Upper lobe of left lung (tissue), 6 donors: ENCODE results near the gene ATXN2L. TPM values are rescaled to one million over a fixed set of nuclear protein-coding genes. Genes with fewer than 3 reads are reported as not detected.

Experiments used
- ATAC-seq, 2 donors: fragments of 200-7000 bp; cut with Tn5 transposase; one replicate each; pipeline ENCODE4 v1.9.1; 2022; ENCODE audit warnings: mild to moderate bottlenecking in 2 of 2, moderate library complexity in 2 of 2; ENCODE audit not compliant: low FRiP score in 2 of 2
- DNase-seq, 2 donors: peaks; one replicate each; pipeline ENCODE4 v3.0.0-alpha.2; 2019 to 2020
- H3K27ac ChIP-seq, 4 donors: fragments of 200-600 bp; sonication (generic); one replicate each; pipeline ENCODE4 v1.5.1; 2016 to 2019
- H3K27me3 ChIP-seq, 4 donors: fragments of 200-600 bp; sonication (generic); one replicate each; pipeline ENCODE4 v1.5.1; 2017 to 2019
- H3K36me3 ChIP-seq, 4 donors: fragments of 200-600 bp; sonication (generic); one replicate each; pipeline ENCODE4 v1.5.1; 2016 to 2019
- H3K4me1 ChIP-seq, 4 donors: fragments of 200-600 bp; sonication (generic); one replicate each; pipeline ENCODE4 v1.5.1; 2018 to 2019
- H3K4me3 ChIP-seq, 4 donors: fragments of 200-600 bp; sonication (generic); one replicate each; pipeline ENCODE4 v1.5.1; 2017 to 2019; ENCODE audit warnings: mild to moderate bottlenecking in 2 of 4, moderate library complexity in 1 of 4
- H3K9me3 ChIP-seq, 4 donors: fragments of 200-600 bp; sonication (generic); one replicate each; pipeline ENCODE4 v1.5.1; 2018 to 2019
- CTCF ChIP-seq, 6 experiments: fragments of 450-650 bp in 4 of 6; fragments of 200-600 bp in 2 of 6; sonication (generic) in 2 of 6; IDR thresholded peaks; one replicate each; pipeline ENCODE4 v1.5.1; 2016 to 2019; ENCODE audit warnings: antibody characterized with exemption in 6 of 6
- EP300 ChIP-seq, 4 donors: sonication (generic); formaldehyde crosslinking; IDR thresholded peaks; one replicate each; pipeline ENCODE4 v1.5.1; 2017; ENCODE audit warnings: antibody characterized with exemption in 4 of 4, control low read depth in 2 of 4
- POLR2A ChIP-seq, 4 donors: fragments of 450-650 bp; IDR thresholded peaks; one replicate each; pipeline ENCODE4 v1.5.1; 2016 to 2017; ENCODE audit warnings: antibody characterized with exemption in 4 of 4, mild to moderate bottlenecking in 2 of 4
- POLR2AphosphoS5 ChIP-seq, 2 donors: sonication (generic); formaldehyde crosslinking; IDR thresholded peaks; one replicate each; pipeline ENCODE4 v1.5.1; 2017; ENCODE audit warnings: antibody characterized with exemption in 2 of 2
- WGBS, 2 donors: methylation state at CpG; one replicate each; pipeline ENCODE4 v1.1.5; 2017 to 2018; 5-methylcytosine and 5-hydroxymethylcytosine counted together
- total RNA-seq, 6 donors: library from RNA; depleted of rRNA in 4 of 6; stranded (reverse); fragments of >200 nt in 4 of 6; gene quantifications; one replicate each; pipeline versions ENCODE4 v1.1.0 to v1.2.1, GENCODE V29; 2016 to 2021
- donor health status: DM: no; HTN: no; CAD: no; lungs with moderate emphysema.
- donor health status: DM: no; HTN: yes; CAD: no; lungs with severe emphysema.

The ATXN2L gene
- total RNA-seq, 6 donors from 2014 or later: 90.9 to 291 (median 128) TPM

GRCh38 chr16:28838558-28838918 lies 15.7 kb downstream of the ATXN2L start:
- ATAC-seq (no peak), DNase-seq (no peak)
- Histone ChIP-seq H3K4me1 (no peaks in the 10 kb centered on the region), H3K36me3 (peaks cover 36 to 84% (median 68%) of the 10 kb centered on the region in 4 donors), H3K27me3 (no peaks in the 10 kb centered on the region), H3K4me3 (no peak overlapping the region), H3K27ac (no peak overlapping the region), H3K9me3 (no peaks in the 10 kb centered on the region)
- TF ChIP-seq CTCF (IDR thresholded peaks at IDR 0.05): no peak
- TF ChIP-seq EP300 (IDR thresholded peaks at IDR 0.05): no peak
- no peak for TF ChIP-seq POLR2AphosphoS5 (IDR thresholded peaks at IDR 0.05)
- TF ChIP-seq POLR2A (IDR thresholded peaks at IDR 0.05): no peak
- 88 to 96% methylated on average over 1 of the region's 1 CpG for WGBS, 2 donors

- H3K4me1 ChIP-seq: no peaks in the 10 kb centered on the region
- no peaks in the 10 kb centered on the region for H3K9me3 ChIP-seq
- no peaks in the 10 kb centered on the region for H3K27me3 ChIP-seq
- no peak for DNase-seq
- TF ChIP-seq POLR2A (IDR thresholded peaks at IDR 0.05) (no peak), CTCF (IDR thresholded peaks at IDR 0.05) (no peak), EP300 (IDR thresholded peaks at IDR 0.05) (no peak), POLR2AphosphoS5 (IDR thresholded peaks at IDR 0.05) (no peak)
- peaks cover 32 to 84% (median 68%) of the 10 kb centered on the region in 4 donors for H3K36me3 ChIP-seq
- no peak overlapping the region for H3K4me3 ChIP-seq
- H3K27ac ChIP-seq: no peak overlapping the region
- 92 to 97% methylated on average over 14 of the region's 14 CpGs for WGBS, 2 donors
- ATAC-seq: no peak
These were observed 16.3 kb downstream of the ATXN2L start for GRCh38 chr16:28839004-28839639.

GRCh38 chr16:28839899-28840298 lies 17.1 kb downstream of the ATXN2L start:
- H3K27ac ChIP-seq: no peak overlapping the region
- H3K36me3 ChIP-seq: peaks cover 24 to 84% (median 67%) of the 10 kb centered on the region in 4 donors
- whole genome bisulfite sequencing, 2 donors: 38 to 59% methylated on average over 1 of the region's 1 CpG
- H3K4me3 ChIP-seq: no peak overlapping the region
- H3K27me3 ChIP-seq: no peaks in the 10 kb centered on the region
- peaks cover 3 to 6% (median 4%) of the 10 kb centered on the region in 4 donors for H3K4me1 ChIP-seq
- no peak for TF ChIP-seq CTCF (IDR thresholded peaks at IDR 0.05)
- no peak for TF ChIP-seq EP300 (IDR thresholded peaks at IDR 0.05)
- TF ChIP-seq POLR2A (IDR thresholded peaks at IDR 0.05): no peak
- TF ChIP-seq POLR2AphosphoS5 (IDR thresholded peaks at IDR 0.05): no peak
- H3K9me3 ChIP-seq: no peaks in the 10 kb centered on the region
- no peak for ATAC-seq
- no peak for DNase-seq

GRCh38 chr16:28842696-28843095 lies 19.9 kb downstream of the ATXN2L start:
- TF ChIP-seq POLR2A (IDR thresholded peaks at IDR 0.05): no peak
- TF ChIP-seq POLR2AphosphoS5 (IDR thresholded peaks at IDR 0.05): no peak
- no peak for TF ChIP-seq CTCF (IDR thresholded peaks at IDR 0.05)
- no peak for TF ChIP-seq EP300 (IDR thresholded peaks at IDR 0.05)
- ATAC-seq (no peak), DNase-seq (no peak)
- Histone ChIP-seq H3K36me3 (peaks cover 8 to 58% (median 41%) of the 10 kb centered on the region in 4 donors), H3K4me1 (peaks cover 19 to 26% (median 21%) of the 10 kb centered on the region in 4 donors), H3K27me3 (no peaks in the 10 kb centered on the region), H3K4me3 (no peak overlapping the region), H3K9me3 (no peaks in the 10 kb centered on the region), H3K27ac (no peak overlapping the region)
- 98 to 100% methylated on average over 5 to 7 of the region's 7 CpGs for WGBS, 2 donors

- no peaks in the 10 kb centered on the region for H3K9me3 ChIP-seq
- ATAC-seq (no peak), DNase-seq (no peak)
- WGBS, 2 donors: 91 to 95% methylated on average over 12 of the region's 12 CpGs
- H3K27me3 ChIP-seq: no peaks in the 10 kb centered on the region
- no peak overlapping the region for H3K4me3 ChIP-seq
- H3K27ac ChIP-seq: no peak overlapping the region
- TF ChIP-seq CTCF (IDR thresholded peaks at IDR 0.05) (no peak), EP300 (IDR thresholded peaks at IDR 0.05) (no peak), POLR2AphosphoS5 (IDR thresholded peaks at IDR 0.05) (no peak)
- H3K4me1 ChIP-seq: peaks cover 19 to 26% (median 21%) of the 10 kb centered on the region in 4 donors
- H3K36me3 ChIP-seq: peaks cover 8 to 52% (median 37%) of the 10 kb centered on the region in 4 donors
These were observed 21.0 kb downstream of the ATXN2L start for GRCh38 chr16:28843766-28844165.
